LNCAP (cell line): ENCODE data around the gene KAZN.

Experiments used
- TF ChIP-seq, protein P1 (sequence below): fragments of 450-650 bp; IDR thresholded peaks from 2 replicates; pipeline ENCODE4 v1.5.1; 2017; ENCODE audit warnings: mild to moderate bottlenecking

KAZN gene

DNA sequence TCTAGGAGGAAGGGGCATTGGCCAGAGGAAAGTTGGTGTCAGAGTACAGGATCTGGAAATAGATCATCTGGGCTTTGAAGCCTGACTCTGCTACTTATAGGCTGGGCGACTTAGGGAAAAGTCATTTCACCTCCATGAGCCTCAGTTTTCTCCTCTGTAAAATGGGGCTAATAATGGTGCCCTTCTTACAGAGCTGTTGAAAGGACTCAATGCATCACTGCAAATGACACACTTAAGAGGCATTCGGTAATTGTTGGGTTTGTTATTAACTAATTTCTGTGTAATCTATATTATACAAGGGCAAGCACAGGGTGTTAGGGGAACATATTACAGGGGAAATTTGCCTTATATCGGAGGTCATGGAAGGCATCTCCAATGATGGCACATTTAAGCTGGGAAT is 96.1 kb downstream of the KAZN start:
- TF ChIP-seq, protein P1, sequence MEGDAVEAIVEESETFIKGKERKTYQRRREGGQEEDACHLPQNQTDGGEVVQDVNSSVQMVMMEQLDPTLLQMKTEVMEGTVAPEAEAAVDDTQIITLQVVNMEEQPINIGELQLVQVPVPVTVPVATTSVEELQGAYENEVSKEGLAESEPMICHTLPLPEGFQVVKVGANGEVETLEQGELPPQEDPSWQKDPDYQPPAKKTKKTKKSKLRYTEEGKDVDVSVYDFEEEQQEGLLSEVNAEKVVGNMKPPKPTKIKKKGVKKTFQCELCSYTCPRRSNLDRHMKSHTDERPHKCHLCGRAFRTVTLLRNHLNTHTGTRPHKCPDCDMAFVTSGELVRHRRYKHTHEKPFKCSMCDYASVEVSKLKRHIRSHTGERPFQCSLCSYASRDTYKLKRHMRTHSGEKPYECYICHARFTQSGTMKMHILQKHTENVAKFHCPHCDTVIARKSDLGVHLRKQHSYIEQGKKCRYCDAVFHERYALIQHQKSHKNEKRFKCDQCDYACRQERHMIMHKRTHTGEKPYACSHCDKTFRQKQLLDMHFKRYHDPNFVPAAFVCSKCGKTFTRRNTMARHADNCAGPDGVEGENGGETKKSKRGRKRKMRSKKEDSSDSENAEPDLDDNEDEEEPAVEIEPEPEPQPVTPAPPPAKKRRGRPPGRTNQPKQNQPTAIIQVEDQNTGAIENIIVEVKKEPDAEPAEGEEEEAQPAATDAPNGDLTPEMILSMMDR = no peak

DNA sequence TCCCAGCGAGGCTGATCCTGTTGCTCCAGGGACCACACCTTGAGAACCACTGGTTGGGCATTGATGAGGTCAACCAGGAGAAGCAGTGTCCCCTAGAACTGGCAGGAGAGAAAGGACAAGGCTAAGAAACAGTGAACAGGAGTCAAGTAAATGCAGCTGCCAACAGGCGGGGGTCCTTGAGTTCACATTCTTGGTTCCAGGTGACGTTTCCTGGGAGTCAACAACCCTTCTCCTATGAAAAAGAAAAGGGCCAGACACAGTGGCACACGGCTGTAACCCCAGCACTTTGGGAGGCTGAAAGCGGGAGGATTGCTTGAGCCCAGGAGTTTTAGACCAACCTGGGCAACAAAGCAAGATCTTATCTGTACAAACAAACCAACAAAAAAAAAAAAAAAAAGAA is 98.3 kb downstream of the KAZN start:
- TF ChIP-seq, protein P1 = no peak

DNA sequence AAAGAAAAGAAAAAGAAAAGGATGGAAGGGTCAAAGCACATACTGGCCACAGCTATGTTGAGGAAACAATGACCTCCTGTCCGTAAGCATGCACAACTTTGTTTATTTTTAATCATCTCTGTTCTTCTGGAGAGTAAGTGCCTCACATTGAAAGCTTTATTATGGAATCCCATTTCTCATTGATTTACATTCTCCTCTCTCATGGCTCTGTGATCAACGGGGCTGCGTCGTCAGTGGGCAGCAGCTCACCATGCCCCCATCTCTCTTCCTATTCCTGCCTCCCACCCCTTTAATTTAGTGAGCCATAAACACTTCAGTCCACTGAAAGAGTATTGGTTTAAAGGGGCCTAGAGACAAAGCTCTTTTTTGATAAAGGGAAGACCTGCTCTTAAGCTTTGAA is 98.9 kb downstream of the KAZN start:
- TF ChIP-seq, protein P1 = no peak

GRCh38 chr1:14698314-14698713 is 99.8 kb downstream of the KAZN start:
- TF ChIP-seq, protein P1 = no peak

DNA sequence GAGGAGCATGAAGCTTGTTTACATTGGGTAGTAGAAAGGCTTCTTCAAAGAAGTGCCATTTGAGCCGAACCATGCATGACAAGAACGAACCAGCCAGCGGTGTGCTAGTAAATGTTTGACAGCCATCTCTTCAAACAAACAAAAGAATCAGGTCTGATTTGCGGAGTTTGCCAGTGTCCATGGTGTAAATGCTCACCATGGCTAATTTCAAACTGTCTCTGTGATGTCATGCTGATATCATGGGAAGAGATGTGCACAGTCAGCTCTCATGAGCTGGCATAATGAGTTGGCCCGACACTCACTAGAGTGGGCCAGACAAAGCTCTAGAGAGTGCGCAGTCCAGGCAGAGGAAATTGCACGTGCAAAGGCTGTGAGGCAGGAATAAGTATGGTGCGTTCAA is 101.1 kb downstream of the KAZN start:
- TF ChIP-seq, protein P1 = no peak

DNA sequence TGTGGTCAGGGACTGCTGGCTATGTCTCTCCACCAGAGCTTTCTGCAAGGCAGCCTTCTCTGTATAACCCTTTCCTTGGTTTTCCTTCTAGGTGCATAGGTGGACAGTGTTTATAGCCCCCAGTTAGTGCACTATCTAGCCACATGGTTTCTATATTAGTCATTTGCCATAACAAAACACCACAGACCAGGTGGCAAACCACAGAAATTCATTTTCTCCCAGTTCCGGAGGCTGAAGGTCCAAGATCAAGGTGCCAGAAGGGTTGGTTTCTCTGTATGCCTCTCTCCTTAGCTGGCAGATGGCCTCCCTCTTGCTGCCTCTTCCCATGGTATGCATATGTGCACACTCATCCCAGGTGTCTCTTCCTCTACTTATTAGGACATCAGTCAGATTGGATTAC is 106.4 kb downstream of the KAZN start:
- TF ChIP-seq, protein P1 = no peak

GRCh38 chr1:14705824-14706223 is 107.3 kb downstream of the KAZN start:
- TF ChIP-seq, protein P1 = no peak

- TF ChIP-seq, protein P1 = no peak
Measured at GRCh38 chr1:14706631-14707030, 108.1 kb downstream of the KAZN start.
